A549 (cell line): ENCODE results near the gene RELN.

Experiments
- CTCF ChIP-seq: fragments of >200 bp; sonication (Bioruptor Twin); formaldehyde crosslinking; IDR thresholded peaks from 3 replicates; pipeline ENCODE4 v1.5.1; 2016
- RFX5 ChIP-seq: fragments of 450-650 bp; IDR thresholded peaks from 2 replicates; pipeline ENCODE4 v1.7.1; 2014; ENCODE audit warnings: antibody characterized with exemption, mild to moderate bottlenecking, moderate library complexity

- TF ChIP-seq CTCF (no peak), RFX5 (no peak)
These were observed 417.9 kb downstream of the RELN start for GRCh38 chr7:103571586-103571985.
